UCSD-AML1 (cell line): ENCODE data around the gene PRKAA1.
A peak's percentile ranks its signal among the peaks of the same experiment; 100 is the strongest.
"Not testable (repeated sequence)": the region's sequence is repeated elsewhere in the genome, so short reads cannot be mapped to it uniquely, and the experiment has no call there.

Experiments
- DNase-seq: peaks from one replicate; lab custom pipeline; 2025; ENCODE audit not compliant: unreplicated experiment; lab: John Stamatoyannopoulos, UW

Gene PRKAA1

DNA sequence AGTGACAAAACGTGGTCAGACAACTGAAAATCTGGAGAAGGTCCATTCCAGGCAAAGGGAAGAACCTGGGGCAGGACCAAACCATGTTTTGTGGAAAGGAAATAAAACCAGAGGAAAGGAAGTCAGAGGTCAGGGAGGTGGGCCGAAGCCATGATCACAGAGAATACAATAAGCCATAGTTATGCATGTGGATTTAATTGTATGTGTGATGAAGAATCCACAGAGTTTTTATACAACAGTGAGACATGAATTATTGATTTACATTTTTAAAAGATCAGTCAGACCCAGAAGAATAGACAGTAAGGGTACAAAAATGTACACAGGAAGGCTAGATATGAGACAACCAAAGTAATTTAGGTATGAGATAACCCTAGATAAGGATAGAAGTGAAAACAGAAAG, 63.2 kb downstream of the PRKAA1 start:
- no peak for DNase-seq

- no peak for DNase-seq
Observed at GRCh38 chr5:40733879-40734563, 64.2 kb downstream of the PRKAA1 start.

GRCh38 chr5:40733434-40733833, 64.7 kb downstream of the PRKAA1 start:
- DNase-seq, result peak; percentile 16

DNA sequence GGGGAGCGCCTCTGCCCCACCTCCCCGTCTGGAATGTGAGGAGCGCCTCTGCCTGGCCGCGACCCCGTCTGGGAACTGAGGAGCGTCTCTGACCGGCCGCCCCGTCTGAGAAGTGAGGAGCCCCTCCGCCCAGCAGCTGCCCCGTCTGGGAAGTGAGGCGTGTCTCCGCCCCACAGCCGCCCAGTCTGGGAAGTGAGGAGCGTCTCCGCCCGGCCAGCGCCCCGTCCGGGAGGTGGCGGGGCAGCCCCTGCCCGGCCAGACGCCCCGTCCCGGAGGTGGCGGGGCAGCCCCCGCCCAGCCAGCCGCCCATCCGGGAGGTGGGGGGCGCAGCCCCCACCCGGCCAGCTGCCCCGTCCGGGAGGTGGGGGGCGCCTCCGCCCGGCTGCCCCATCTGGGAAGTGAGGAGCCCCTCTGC, 75.7 kb downstream of the PRKAA1 start:
- DNase-seq, result not testable (repeated sequence)

GRCh38 chr5:40720069-40720468, 78.1 kb downstream of the PRKAA1 start:
- DNase-seq, result no peak

DNA sequence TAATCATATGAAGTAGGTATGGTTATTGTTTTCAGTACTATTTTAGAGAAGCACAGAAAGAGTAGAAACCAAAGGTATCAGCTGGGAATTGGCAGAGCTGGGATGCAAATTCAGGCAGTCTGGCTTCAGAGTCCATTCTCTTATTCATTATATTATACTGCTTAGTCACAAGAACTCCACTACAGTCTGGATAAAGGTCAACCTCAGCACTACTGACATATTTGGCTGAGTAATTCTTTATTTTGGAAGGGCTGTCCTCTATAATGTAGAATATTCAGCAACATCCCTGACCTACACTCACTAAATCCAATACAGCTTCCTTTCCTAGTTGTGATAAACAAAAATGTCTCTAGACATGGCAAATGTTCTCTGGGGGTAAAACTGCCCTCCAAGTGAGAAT, 80.9 kb downstream of the PRKAA1 start:
- no peak for DNase-seq

- no peak for DNase-seq
Observed at GRCh38 chr5:40716590-40716989, 81.6 kb downstream of the PRKAA1 start.

- no peak for DNase-seq
Observed at GRCh38 chr5:40716000-40716399, 82.2 kb downstream of the PRKAA1 start.

DNA sequence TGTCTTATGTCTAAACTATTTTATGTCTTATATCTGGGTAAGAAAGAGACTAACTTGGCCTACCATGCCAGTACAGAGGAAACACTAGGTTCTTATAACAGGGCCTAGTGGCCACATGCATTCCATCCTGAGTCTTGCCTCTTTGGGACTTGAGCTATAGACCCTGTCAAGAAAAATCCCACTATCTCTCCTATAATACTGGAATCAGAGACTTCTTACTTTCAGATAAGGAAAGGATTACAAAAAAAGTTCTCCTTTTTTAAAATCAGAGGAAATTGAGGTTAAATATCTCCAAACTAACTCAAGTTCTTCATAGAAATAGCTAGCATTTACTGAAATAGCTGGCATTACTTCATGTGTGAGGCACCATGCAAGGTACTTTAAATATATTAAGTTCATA, 84.2 kb downstream of the PRKAA1 start:
- DNase-seq, result no peak

- DNase-seq, result not testable (repeated sequence)
Observed at GRCh38 chr5:40710575-40710974, 87.6 kb downstream of the PRKAA1 start.
